OCI-LY7 (cell line): ENCODE data around the gene PRAMEF17. TPM values are rescaled to one million over a fixed set of nuclear protein-coding genes. Genes with fewer than 3 reads are reported as not detected.

Experiments
- total RNA-seq, 2 experiments: library from RNA; depleted of rRNA in 1 of 2; stranded (reverse); fragments of >200 nt in 1 of 2; shearing (Covaris generic) in 1 of 2; gene quantifications; 2 replicates each; pipeline ENCODE4 v1.2.3, GENCODE V29; 2014 to 2022

The PRAMEF17 gene
- total RNA-seq, 2 experiments from 2014 or later = not detected

Other genes starting within 250 kb of the PRAMEF17 start
- gene PRAMEF26, start 233.6 kb upstream of the PRAMEF17 start, total RNA-seq (2014; rRNA removed; shearing (Covaris generic)) = not detected in 2 replicates
- not detected in 2 replicates for gene PRAMEF26, start 233.6 kb upstream of the PRAMEF17 start, total RNA-seq (2022)
- not detected in 2 replicates for gene HNRNPCL4, start 224.0 kb upstream of the PRAMEF17 start, total RNA-seq (2014; rRNA removed; shearing (Covaris generic))
- gene HNRNPCL4, start 224.0 kb upstream of the PRAMEF17 start, total RNA-seq (2022) = not detected in 2 replicates
- gene PRAMEF9, start 217.8 kb upstream of the PRAMEF17 start, total RNA-seq (2014; rRNA removed; shearing (Covaris generic)) = not detected in 2 replicates
- not detected in 2 replicates for gene PRAMEF9, start 217.8 kb upstream of the PRAMEF17 start, total RNA-seq (2022)
- gene PRAMEF13, start 188.2 kb upstream of the PRAMEF17 start, total RNA-seq (2014; rRNA removed; shearing (Covaris generic)) = not detected in 2 replicates
- not detected in 2 replicates for gene PRAMEF13, start 188.2 kb upstream of the PRAMEF17 start, total RNA-seq (2022)
- gene PRAMEF18, start 163.5 kb upstream of the PRAMEF17 start, total RNA-seq (2014; rRNA removed; shearing (Covaris generic)) = not detected in 2 replicates
- gene PRAMEF18, start 163.5 kb upstream of the PRAMEF17 start, total RNA-seq (2022) = not detected in 2 replicates
- gene PRAMEF5, start 135.4 kb upstream of the PRAMEF17 start, total RNA-seq (2014; rRNA removed; shearing (Covaris generic)) = not detected in 2 replicates
- not detected in 2 replicates for gene PRAMEF5, start 135.4 kb upstream of the PRAMEF17 start, total RNA-seq (2022)
- gene PRAMEF8, start 104.5 kb upstream of the PRAMEF17 start, total RNA-seq (2014; rRNA removed; shearing (Covaris generic)) = not detected in 2 replicates
- gene PRAMEF8, start 104.5 kb upstream of the PRAMEF17 start, total RNA-seq (2022) = not detected in 2 replicates
- not detected in 2 replicates for gene PRAMEF33, start 86.1 kb upstream of the PRAMEF17 start, total RNA-seq (2014; rRNA removed; shearing (Covaris generic))
- not detected in 2 replicates for gene PRAMEF33, start 86.1 kb upstream of the PRAMEF17 start, total RNA-seq (2022)
- not detected in 2 replicates for gene PRAMEF15, start 74.1 kb upstream of the PRAMEF17 start, total RNA-seq (2014; rRNA removed; shearing (Covaris generic))
- gene PRAMEF15, start 74.1 kb upstream of the PRAMEF17 start, total RNA-seq (2022) = not detected in 2 replicates
- gene PRAMEF14, start 42.5 kb upstream of the PRAMEF17 start, total RNA-seq (2014; rRNA removed; shearing (Covaris generic)) = not detected in 2 replicates
- not detected in 2 replicates for gene PRAMEF14, start 42.5 kb upstream of the PRAMEF17 start, total RNA-seq (2022)
- not detected in 2 replicates for gene PRAMEF19, start 17.7 kb upstream of the PRAMEF17 start, total RNA-seq (2014; rRNA removed; shearing (Covaris generic))
- not detected in 2 replicates for gene PRAMEF19, start 17.7 kb upstream of the PRAMEF17 start, total RNA-seq (2022)
- not detected in 2 replicates for gene PRAMEF20, start 20.8 kb downstream of the PRAMEF17 start, total RNA-seq (2014; rRNA removed; shearing (Covaris generic))
- gene PRAMEF20, start 20.8 kb downstream of the PRAMEF17 start, total RNA-seq (2022) = not detected in 2 replicates
- gene LRRC38, start 124.4 kb downstream of the PRAMEF17 start, total RNA-seq (2014; rRNA removed; shearing (Covaris generic)) = not detected in 2 replicates
- not detected in 2 replicates for gene LRRC38, start 124.4 kb downstream of the PRAMEF17 start, total RNA-seq (2022)
- not detected in 2 replicates for gene PDPN, start 194.2 kb downstream of the PRAMEF17 start, total RNA-seq (2014; rRNA removed; shearing (Covaris generic))
- gene PDPN, start 194.2 kb downstream of the PRAMEF17 start, total RNA-seq (2022) = not detected in 2 replicates